GM12874 (cell line): ENCODE data around the gene NDFIP2.

Experiments used
- CTCF ChIP-seq: IDR thresholded peaks from 2 replicates; pipeline ENCODE4 v1.5.1; 2011; ENCODE audit warnings: low read depth, mild to moderate bottlenecking, control low read depth, low read length, moderate library complexity; ENCODE audit not compliant: insufficient read depth

Gene NDFIP2

GRCh38 chr13:79458436-79458835, 22.5 kb upstream of the NDFIP2 start:
- TF ChIP-seq CTCF, result no peak

- TF ChIP-seq CTCF, result no peak
Observed at GRCh38 chr13:79459906-79460305, 21.0 kb upstream of the NDFIP2 start.

- no peak for TF ChIP-seq CTCF
Observed at GRCh38 chr13:79462895-79463294, 18.1 kb upstream of the NDFIP2 start.

- TF ChIP-seq CTCF, result no peak
Observed at GRCh38 chr13:79463604-79464003, 17.4 kb upstream of the NDFIP2 start.

- no peak for TF ChIP-seq CTCF
Observed at GRCh38 chr13:79466872-79467271, 14.1 kb upstream of the NDFIP2 start.

- no peak for TF ChIP-seq CTCF
Observed at GRCh38 chr13:79468402-79468801, 12.6 kb upstream of the NDFIP2 start.

GRCh38 chr13:79468819-79469218, 12.1 kb upstream of the NDFIP2 start:
- no peak for TF ChIP-seq CTCF

GRCh38 chr13:79469608-79470007, 11.3 kb upstream of the NDFIP2 start:
- TF ChIP-seq CTCF, result no peak
